HTERT RPE-1 (cell line): ENCODE data around the gene DEPDC1B.
"Not testable (repeated sequence)": the region's sequence is repeated elsewhere in the genome, so short reads cannot be mapped to it uniquely, and the experiment has no call there.

Experiments used
- in situ Hi-C: fragments of 300-500 bp; cut with MboI; formaldehyde crosslinking; loops from 4 replicates; pipeline ENCODE4 v1.14.3; 2020; ENCODE audit warnings: low sequenced_read_pairs

DEPDC1B gene

GRCh38 chr5:60699609-60700415, at the start of gene DEPDC1B:
Gene DEPDC1B, minus strand, starts transcription at chr5:60700166. Its CDS starts 73 bp downstream, at chr5:60700093.
- in situ Hi-C loops: no loop called here

GRCh38 chr5:60744682-60745081, 44.7 kb upstream of the DEPDC1B start:
- in situ Hi-C loops: no loop called here

- in situ Hi-C loops: no loop called here
Measured at GRCh38 chr5:60743511-60744314, 43.7 kb upstream of the DEPDC1B start.

GRCh38 chr5:60740322-60740721, 40.4 kb upstream of the DEPDC1B start:
- in situ Hi-C loops: no loop called here

- in situ Hi-C loops: no loop called here
Measured at GRCh38 chr5:60738933-60739332, 39.0 kb upstream of the DEPDC1B start.

GRCh38 chr5:60738461-60738860, 38.5 kb upstream of the DEPDC1B start:
- in situ Hi-C loops: no loop called here

- in situ Hi-C loops: not testable (repeated sequence)
Measured at GRCh38 chr5:60730858-60731257, 30.9 kb upstream of the DEPDC1B start.

GRCh38 chr5:60727033-60727679, 27.2 kb upstream of the DEPDC1B start:
- in situ Hi-C loops: no loop called here

- in situ Hi-C loops: no loop called here
Measured at GRCh38 chr5:60724126-60724525, 24.2 kb upstream of the DEPDC1B start.

GRCh38 chr5:60722416-60722815, 22.4 kb upstream of the DEPDC1B start:
- in situ Hi-C loops: no loop called here

- in situ Hi-C loops: no loop called here
Measured at GRCh38 chr5:60719329-60719728, 19.4 kb upstream of the DEPDC1B start.

GRCh38 chr5:60718166-60718892, 18.4 kb upstream of the DEPDC1B start:
- in situ Hi-C loops: no loop called here

GRCh38 chr5:60715201-60715928, 15.4 kb upstream of the DEPDC1B start:
- in situ Hi-C loops: not testable (repeated sequence)

- in situ Hi-C loops: no loop called here
Measured at GRCh38 chr5:60712950-60713349, 13.0 kb upstream of the DEPDC1B start.

- in situ Hi-C loops: not testable (repeated sequence)
Measured at GRCh38 chr5:60711892-60712291, 11.9 kb upstream of the DEPDC1B start.

GRCh38 chr5:60710362-60710761, 10.4 kb upstream of the DEPDC1B start:
- in situ Hi-C loops: no loop called here

- in situ Hi-C loops: no loop called here
Measured at GRCh38 chr5:60705144-60705543, 5.2 kb upstream of the DEPDC1B start.

GRCh38 chr5:60703944-60704343, 4.0 kb upstream of the DEPDC1B start:
- in situ Hi-C loops: no loop called here

- in situ Hi-C loops: no loop called here
Measured at GRCh38 chr5:60701321-60701968, 1.5 kb upstream of the DEPDC1B start.

- in situ Hi-C loops: no loop called here
Measured at GRCh38 chr5:60700416-60700757, 421 bp upstream of the DEPDC1B start.
